GM12892 (cell line): ENCODE measurements around the gene ELMO3.

ENCODE experiments used
- DNase-seq: peaks from one replicate; pipeline ENCODE4 v3.0.0; 2011; ENCODE audit not compliant: insufficient read length
- FAIRE-seq: peaks from 2 replicates; lab custom pipeline; 2011; peaks lifted over from hg19 to GRCh38; lab: Jason Lieb, UNC
- POLR2A ChIP-seq: IDR thresholded peaks from 2 replicates; pipeline ENCODE4 v1.6.1; 2011; ENCODE audit warnings: low read depth, low read length, control low read depth
- POLR2AphosphoS5 ChIP-seq: IDR thresholded peaks from 2 replicates; pipeline ENCODE4 v1.6.1; 2011; ENCODE audit warnings: low read depth, low read length, control low read depth
- TAF1 ChIP-seq: IDR thresholded peaks from 2 replicates; pipeline ENCODE4 v1.6.1; 2011; ENCODE audit warnings: low read depth, mild to moderate bottlenecking, control low read depth, low read length, borderline replicate concordance

Gene ELMO3

DNA sequence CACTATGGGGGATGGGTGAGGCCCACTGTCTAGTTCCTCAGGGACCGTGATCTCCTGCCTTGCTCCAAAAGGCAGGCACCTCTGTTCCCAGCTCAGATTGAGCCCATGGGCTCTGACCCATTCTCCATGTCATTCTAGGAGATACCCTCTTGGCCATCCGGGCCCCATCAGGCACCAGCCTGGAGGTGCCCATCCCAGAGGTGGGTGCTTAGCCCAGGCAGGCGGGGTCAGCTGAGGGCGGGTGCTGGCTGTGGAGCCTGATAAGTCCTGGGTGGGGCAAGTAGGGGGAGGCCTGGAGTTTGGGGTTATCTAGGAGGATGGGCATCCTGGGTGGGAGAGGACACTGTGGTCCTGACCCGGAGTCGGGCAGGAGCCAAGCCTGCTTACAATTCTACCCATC, 4.7 kb upstream of the ELMO3 start:
- TF ChIP-seq POLR2A (no peak), POLR2AphosphoS5 (no peak; the same call in 1 of the 2 replicates), TAF1 (no peak)
- no peak for DNase-seq
- FAIRE-seq = no peak

GRCh38 chr16:67195676-67196075, 3.3 kb upstream of the ELMO3 start:
- no peak for TF ChIP-seq POLR2A
- no peak for TF ChIP-seq TAF1
- TF ChIP-seq POLR2AphosphoS5 = no peak
- no peak for FAIRE-seq
- DNase-seq = no peak

GRCh38 chr16:67196881-67197280, 2.0 kb upstream of the ELMO3 start:
- no peak for FAIRE-seq
- no peak for TF ChIP-seq POLR2AphosphoS5
- TF ChIP-seq POLR2A = no peak
- no peak for TF ChIP-seq TAF1
- no peak for DNase-seq

DNA sequence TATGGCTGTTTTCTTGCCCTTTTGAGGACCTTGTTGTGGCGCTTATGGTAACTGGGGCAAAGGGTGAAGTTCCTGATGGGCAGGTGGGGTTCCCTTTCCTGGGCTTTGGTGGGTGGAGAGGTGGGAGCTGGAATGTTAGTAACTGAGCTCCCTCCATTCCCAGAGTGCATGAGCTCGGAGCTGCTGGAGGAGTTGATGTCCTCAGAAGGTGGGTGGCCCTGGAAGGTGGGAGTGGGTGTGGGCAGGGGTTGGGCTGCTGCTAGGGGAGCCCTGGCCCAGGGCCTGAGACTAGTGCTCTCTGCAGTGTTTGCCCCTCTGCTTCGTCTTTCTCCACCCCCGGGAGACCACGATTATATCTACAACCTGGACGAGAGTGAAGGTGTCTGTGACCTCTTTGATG, 1.2 kb upstream of the ELMO3 start:
- TF ChIP-seq TAF1 = no peak
- no peak for TF ChIP-seq POLR2AphosphoS5
- TF ChIP-seq POLR2A = no peak
- DNase-seq (no peak), FAIRE-seq (no peak)

GRCh38 chr16:67198238-67198734, 645 bp upstream of the ELMO3 start:
- FAIRE-seq (no peak), DNase-seq (no peak)
- TF ChIP-seq POLR2A (no peak), TAF1 (no peak)

GRCh38 chr16:67199808-67200198, 872 bp downstream of the ELMO3 start:
- TF ChIP-seq POLR2A = no peak
- TF ChIP-seq POLR2AphosphoS5 = no peak
- TF ChIP-seq TAF1 = no peak
- FAIRE-seq (no peak), DNase-seq (no peak)

DNA sequence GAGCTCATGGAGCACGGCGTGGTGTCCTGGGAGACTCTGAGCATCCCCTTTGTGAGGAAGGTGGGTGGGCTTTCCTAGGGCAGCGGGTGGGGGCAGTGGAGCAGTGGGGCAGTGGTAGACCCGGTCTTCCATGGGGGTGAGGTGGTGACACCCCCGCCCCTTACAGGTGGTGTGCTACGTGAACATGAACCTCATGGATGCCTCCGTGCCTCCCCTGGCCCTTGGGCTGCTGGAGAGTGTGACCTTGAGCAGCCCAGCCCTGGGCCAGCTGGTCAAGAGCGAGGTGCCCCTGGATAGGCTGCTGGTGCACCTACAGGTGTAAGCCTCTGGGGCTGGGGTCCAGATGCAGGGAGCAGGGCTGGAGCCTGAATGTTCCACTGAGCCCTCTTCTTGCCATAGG, 1.6 kb downstream of the ELMO3 start:
- TF ChIP-seq TAF1 (no peak), POLR2A (no peak), POLR2AphosphoS5 (no peak)

DNA sequence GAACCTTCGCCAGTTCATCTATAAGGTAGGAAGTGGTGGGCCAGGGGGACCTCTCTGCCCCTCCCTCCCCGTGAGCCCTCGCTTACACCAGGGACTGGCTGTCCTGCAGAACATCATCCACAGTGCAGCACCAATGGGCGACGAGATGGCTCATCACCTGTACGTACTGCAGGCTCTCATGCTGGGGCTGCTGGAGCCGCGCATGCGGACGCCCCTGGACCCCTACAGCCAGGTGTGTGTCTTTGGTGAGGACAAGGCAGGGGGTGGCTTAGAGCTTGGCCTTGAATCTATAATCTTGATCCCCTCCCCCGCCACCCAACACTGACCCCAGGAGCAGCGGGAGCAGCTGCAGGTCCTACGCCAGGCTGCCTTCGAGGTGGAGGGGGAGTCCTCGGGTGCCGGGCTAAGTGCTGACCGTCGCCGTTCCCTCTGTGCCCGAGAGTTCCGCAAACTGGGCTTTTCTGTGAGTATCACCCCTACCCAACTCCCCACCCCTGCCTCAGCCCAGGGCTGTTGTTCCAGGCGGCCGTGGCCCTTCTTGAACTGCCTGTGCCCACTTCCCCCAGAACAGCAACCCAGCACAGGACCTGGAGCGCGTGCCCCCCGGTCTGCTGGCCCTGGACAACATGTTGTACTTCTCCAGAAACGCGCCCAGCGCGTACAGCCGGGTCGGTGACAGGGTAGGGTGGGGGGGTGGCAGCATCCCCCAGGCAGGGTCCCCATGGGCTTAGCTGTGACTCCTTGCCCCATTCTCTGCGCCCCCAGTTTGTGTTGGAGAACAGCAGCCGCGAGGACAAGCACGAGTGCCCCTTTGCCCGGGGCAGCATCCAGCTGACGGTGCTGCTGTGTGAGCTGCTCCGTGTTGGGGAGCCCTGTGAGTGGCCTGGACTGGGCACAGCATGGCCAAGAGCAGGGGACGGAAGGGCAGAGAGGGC, 2.7 kb downstream of the ELMO3 start:
- no peak for FAIRE-seq
- TF ChIP-seq TAF1 = no peak
- TF ChIP-seq POLR2A = no peak
- no peak for TF ChIP-seq POLR2AphosphoS5
- no peak for DNase-seq

More for the DNA sequence above, 1.6 kb downstream of the ELMO3 start:
- DNase-seq (no peak), FAIRE-seq (no peak)

DNA sequence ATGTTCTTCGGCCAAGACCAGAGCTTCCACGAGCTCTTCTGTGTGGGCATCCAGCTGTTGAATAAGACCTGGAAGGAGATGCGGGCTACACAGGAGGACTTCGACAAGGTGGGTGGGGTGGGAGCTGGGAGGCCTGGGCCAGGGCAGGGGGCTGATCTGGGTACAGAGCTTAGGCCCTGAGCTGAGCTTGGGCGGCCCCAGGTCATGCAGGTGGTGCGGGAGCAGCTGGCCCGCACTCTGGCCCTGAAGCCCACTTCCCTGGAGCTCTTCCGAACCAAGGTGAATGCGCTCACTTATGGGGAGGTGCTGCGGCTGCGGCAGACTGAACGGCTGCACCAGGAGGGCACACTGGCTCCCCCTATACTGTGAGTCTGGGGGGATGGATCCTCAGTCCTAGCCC, 3.5 kb downstream of the ELMO3 start:
- no peak for TF ChIP-seq POLR2A
- no peak for TF ChIP-seq TAF1
- no peak for TF ChIP-seq POLR2AphosphoS5
- DNase-seq = no peak
- no peak for FAIRE-seq

DNA sequence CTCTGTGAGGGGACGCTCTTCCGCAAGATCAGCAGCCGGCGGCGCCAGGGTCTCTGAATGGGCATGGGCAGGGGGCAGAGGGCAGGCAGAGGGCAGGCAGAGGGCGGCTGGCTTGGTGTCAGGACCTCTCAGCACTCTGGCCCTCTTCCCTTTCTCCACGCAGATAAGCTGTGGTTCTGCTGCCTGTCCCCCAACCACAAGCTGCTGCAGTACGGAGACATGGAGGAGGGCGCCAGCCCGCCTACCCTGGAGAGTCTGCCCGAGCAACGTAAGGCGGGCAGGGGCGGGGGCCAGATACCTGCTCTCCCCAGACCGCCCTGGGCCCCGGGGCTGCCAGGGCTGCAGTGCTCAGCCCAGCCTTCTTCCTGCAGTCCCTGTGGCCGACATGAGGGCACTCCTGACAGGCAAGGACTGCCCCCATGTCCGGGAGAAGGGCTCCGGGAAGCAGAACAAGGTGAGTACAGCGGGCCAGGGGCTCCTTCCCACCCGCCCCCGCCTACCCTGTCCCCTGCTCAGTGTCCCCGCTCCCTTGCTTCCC, 4.1 kb downstream of the ELMO3 start:
- DNase-seq (no peak), FAIRE-seq (no peak)
- TF ChIP-seq TAF1 = no peak
- TF ChIP-seq POLR2AphosphoS5 = no peak
- no peak for TF ChIP-seq POLR2A

GRCh38 chr16:67204076-67204475, 5.1 kb downstream of the ELMO3 start:
- TF ChIP-seq POLR2AphosphoS5 (no peak), POLR2A (no peak), TAF1 (no peak)
- DNase-seq = no peak
- FAIRE-seq = no peak
